A549 treated with CpdA at 1 μM for 4 hours (cell line): ENCODE measurements around the gene GALNT10. TPM values are rescaled to one million over a fixed set of nuclear protein-coding genes. Genes with fewer than 3 reads are reported as not detected.

Experiments used
- total RNA-seq: library from RNA; stranded (reverse); fragments of 200-300 nt; extraction: Qiagen RNA extraction; gene quantifications from 5 replicates; pipeline ENCODE4 v1.2.3, GENCODE V29; 2022; ENCODE audit warnings: low read depth

The GALNT10 gene, protein sequence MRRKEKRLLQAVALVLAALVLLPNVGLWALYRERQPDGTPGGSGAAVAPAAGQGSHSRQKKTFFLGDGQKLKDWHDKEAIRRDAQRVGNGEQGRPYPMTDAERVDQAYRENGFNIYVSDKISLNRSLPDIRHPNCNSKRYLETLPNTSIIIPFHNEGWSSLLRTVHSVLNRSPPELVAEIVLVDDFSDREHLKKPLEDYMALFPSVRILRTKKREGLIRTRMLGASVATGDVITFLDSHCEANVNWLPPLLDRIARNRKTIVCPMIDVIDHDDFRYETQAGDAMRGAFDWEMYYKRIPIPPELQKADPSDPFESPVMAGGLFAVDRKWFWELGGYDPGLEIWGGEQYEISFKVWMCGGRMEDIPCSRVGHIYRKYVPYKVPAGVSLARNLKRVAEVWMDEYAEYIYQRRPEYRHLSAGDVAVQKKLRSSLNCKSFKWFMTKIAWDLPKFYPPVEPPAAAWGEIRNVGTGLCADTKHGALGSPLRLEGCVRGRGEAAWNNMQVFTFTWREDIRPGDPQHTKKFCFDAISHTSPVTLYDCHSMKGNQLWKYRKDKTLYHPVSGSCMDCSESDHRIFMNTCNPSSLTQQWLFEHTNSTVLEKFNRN
- total RNA-seq = 63.1 to 84.2 TPM (median 82.8 TPM) in 5 replicates

DNA sequence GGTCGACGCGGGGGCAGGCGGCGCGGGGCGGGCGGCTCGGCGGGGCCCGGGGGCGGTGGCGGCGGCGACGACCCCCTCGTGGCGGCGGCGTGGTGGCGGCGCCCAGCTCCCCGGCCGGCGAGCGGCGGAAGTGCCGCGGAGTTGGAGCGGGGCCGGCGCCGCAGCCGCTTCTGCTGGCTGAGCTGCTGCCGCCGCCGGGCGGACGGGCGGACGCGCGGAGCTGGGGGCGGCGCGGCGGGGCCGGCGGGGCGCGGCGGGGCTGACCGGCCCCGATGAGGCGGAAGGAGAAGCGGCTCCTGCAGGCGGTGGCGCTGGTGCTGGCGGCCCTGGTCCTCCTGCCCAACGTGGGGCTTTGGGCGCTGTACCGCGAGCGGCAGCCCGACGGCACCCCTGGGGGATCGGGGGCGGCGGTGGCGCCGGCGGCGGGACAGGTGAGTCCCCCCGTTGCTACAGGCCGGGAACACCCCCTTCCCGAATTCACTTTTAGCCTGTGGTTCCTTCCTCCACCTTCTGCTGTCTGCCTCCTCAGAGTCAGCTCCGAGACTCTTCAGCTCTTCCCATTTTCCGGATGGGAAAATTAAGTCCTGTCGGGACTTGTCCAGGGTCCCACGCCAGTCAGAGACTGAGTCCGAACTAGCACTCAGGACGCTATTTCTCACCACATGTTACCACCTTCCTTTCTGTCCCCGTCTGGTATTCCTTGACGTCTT is at the start of gene GALNT10:
Gene GALNT10 (plus strand): TSS at position 139 of the 710 bp plus-strand sequence. CDS start 134 bp downstream, at position 273.

DNA sequence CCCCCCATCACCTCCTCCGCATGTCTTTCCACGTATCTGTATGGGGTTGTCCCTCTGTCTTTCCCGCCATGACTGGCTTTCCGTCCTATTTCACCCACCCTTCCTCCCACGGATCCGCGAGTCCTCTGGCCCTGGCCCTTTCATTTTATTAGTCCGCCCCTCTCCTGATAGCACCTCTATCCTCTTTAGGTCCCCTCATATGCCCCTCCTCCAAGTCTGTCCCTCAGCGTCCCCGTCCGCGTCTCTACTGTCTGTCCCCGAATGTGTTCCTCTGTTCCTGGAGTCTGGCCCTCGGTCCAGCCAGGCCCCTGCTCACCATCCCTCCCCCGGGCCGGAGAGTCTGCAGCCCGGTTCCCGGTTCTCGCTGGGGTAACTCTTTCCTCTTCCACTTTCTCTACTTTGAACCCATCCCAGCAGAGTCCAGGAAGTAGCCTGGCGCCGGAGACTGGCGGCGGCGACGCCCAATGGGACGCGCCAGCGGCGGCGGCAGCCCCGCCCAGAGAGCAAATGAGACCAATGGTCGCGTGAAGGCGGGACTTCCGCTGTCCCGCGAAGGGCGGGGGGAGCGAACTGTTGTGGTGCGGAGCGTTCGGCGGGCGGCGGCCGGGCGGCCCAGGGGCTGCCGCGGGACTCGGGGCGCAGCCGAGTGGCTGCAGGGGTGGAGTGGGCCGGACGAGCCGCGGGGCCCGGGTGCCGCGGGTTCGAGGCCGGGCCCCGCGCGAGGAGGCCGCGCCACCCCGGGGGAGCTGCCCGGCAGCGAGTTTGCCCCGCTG is 255.1 kb downstream of the GALNT10 start, which contains the start of gene SAP30L:
Gene SAP30L (plus strand): TSS at position 576 of the 773 bp plus-strand sequence. CDS start 608 bp downstream, outside the sequence.

Other genes with a start within 250 kb of the GALNT10 start
- gene FAM114A2, start 151.8 kb upstream of the GALNT10 start, total RNA-seq = 8.6 to 14.8 TPM (median 9.2 TPM) in 5 replicates
- gene MFAP3, start 151.8 kb upstream of the GALNT10 start, total RNA-seq = 19.2 to 35.4 TPM (median 25.9 TPM) in 5 replicates